A375 (cell line): ENCODE results near the gene SLC30A4. TPM values are rescaled to one million over a fixed set of nuclear protein-coding genes. Genes with fewer than 3 reads are reported as not detected.

Source experiments
- small RNA-seq: library from RNA; depleted of rRNA; stranded (forward); fragments of <200 nt; gene quantifications from one replicate; pipeline ENCODE3, GENCODE V24; 2014
- total RNA-seq: library from RNA; depleted of rRNA; stranded (reverse); fragments of >200 nt; shearing (Covaris generic); gene quantifications from 2 replicates; pipeline ENCODE4 v1.2.3, GENCODE V29; 2014; rRNA removed

SLC30A4 gene, protein sequence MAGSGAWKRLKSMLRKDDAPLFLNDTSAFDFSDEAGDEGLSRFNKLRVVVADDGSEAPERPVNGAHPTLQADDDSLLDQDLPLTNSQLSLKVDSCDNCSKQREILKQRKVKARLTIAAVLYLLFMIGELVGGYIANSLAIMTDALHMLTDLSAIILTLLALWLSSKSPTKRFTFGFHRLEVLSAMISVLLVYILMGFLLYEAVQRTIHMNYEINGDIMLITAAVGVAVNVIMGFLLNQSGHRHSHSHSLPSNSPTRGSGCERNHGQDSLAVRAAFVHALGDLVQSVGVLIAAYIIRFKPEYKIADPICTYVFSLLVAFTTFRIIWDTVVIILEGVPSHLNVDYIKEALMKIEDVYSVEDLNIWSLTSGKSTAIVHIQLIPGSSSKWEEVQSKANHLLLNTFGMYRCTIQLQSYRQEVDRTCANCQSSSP
- total RNA-seq: 1.8 and 3.5 TPM in 2 replicates

GRCh38 chr15:45522328-45523165 is at the start of gene SLC30A4:
TSS of gene SLC30A4 (minus strand) at chr15:45522755. CDS start at chr15:45522354, 401 bp downstream.

Small RNAs within 50 kb of the gene (small RNA-seq; reads per million reads assigned to genes)
- not detected for gene DPPA5P2
- not detected for gene SNORA41B

Other genes starting within 250 kb of the SLC30A4 start
- gene GATM, start 144.2 kb downstream of the SLC30A4 start, total RNA-seq: 1.3 and 2.5 TPM in 2 replicates
- 35.0 and 35.7 TPM in 2 replicates for gene BLOC1S6, start 64.6 kb upstream of the SLC30A4 start, total RNA-seq
- gene SQOR, start 112.3 kb upstream of the SLC30A4 start, total RNA-seq: 1.2 and 2.3 TPM in 2 replicates